CD4-positive, alpha-beta T cell treated with Interleukin-12 subunit alpha and Interleukin-12 subunit beta, for 1 hour (primary cell): Measurements from ENCODE around the gene LRP1B.

Experiments used
- DNase-seq: peaks from one replicate; pipeline ENCODE4 v3.0.0-alpha.2; 2020

The LRP1B gene

GRCh38 chr2:140643761-140644187 is 1487.0 kb downstream of the LRP1B start:
- no peak for DNase-seq

DNA sequence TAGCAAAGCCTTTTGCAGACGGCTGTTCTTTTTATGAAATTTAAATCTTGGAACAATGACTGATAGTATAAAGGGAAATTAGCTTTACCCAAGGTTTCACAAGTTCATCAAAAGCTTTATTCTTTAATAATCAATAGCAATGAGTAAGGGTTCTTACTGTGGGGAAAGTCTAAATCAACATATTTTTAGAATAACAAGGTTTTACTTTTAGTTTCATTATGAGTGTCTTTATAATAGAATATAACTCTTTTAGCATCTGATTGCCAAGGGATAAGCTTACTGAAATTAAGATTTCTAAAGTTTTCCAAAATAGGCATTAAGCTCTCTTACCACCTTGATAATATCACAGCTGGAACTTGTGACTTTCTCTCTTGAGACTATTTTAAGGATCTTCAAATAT is 1489.7 kb downstream of the LRP1B start:
- DNase-seq, result no peak

DNA sequence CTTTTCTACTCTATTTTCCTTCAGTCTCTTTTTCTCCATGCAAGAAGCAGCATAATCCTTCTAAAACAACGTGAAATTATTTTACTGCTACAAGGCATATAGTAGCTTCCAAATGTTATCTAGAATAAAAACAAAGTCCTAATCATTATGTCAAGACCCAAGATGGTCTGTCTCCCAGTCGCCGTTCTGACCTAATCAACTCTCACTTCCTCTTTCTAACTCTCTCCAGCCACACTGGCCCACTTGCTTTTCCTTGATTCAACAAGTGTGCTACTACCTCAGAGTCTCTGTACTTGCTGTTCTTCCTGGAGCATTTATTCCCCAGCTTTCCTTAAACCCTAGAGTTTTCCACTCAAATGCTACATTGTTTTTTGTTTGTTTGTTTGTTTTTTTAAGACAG is 1491.2 kb downstream of the LRP1B start:
- DNase-seq, result no peak

GRCh38 chr2:140630557-140630956 is 1500.3 kb downstream of the LRP1B start:
- DNase-seq, result no peak

DNA sequence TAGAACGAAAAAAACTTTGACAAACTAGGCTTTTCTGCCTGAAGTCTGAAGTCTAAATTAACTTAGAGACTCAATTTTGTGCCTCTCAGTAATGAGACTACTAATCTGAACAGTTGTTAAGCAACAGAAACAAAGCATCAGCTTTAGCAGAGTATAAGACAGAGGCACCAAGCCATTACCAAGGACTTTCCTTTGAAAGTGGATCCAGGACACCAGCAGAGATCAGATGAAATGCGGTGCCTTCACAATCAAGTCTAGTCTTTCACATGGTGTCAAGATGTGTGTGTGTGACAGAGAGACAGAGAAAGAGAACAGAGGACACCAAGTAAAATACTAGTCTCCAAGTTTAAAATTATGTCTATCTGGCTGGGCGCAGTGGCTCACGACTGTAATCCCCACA is 1502.9 kb downstream of the LRP1B start:
- DNase-seq, result no peak

DNA sequence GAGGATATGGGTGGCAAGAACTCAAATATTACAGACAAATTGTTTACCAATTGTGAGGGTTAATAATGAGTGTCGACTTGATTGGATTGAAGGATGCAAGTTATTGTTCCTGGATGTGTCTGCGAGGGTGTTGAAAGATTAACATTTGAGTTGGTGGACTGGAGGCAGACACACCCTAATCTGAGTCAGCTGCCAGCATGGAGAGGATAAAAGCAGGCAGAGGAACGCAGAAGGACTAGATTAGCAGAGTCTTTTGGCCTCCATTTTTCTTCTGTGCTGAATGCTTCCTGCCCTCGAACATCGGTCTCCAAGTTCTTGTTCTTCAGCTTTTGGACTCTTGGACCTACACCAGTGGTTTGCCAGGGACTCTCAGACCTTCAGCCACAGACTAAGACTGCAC is 1503.7 kb downstream of the LRP1B start:
- no peak for DNase-seq

GRCh38 chr2:140624200-140624599 is 1506.6 kb downstream of the LRP1B start:
- no peak for DNase-seq

DNA sequence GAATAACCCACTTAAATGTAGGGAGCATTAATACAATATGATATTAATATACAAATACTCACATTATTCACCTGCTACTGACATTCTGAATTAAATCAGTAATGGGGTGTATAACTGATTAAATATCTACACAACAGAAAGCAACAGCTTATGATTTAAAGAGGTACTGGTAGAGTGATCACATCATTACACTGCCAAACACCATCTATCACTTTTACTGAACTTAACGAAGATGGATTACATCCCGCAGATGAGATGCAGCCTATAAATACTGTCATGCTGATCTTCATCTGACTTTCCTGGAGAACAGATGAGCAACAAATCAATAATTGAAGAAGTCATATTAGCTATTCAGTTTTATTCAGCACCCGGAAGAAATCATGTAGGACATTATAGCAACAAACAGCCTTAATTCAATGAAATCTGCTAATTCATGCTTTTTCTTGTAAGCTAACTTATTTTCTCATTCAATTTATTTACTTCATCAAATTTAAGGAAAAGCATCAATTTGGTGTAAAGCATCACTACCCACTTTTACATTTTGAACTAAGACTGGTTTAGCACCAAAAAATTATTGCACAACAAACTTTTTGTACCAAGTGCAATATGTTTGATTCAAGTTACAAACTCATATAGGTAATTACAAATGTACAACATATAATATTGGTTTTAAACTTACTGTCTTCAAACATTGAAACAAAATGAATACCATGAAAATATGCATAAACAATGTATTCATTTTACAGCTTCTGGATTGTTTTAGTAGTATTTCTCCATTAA is 1509.0 kb downstream of the LRP1B start:
- no peak for DNase-seq

- DNase-seq, result no peak
These were observed 1526.0 kb downstream of the LRP1B start for GRCh38 chr2:140604788-140605187.

- DNase-seq, result no peak
These were observed 1526.7 kb downstream of the LRP1B start for GRCh38 chr2:140604096-140604495.

DNA sequence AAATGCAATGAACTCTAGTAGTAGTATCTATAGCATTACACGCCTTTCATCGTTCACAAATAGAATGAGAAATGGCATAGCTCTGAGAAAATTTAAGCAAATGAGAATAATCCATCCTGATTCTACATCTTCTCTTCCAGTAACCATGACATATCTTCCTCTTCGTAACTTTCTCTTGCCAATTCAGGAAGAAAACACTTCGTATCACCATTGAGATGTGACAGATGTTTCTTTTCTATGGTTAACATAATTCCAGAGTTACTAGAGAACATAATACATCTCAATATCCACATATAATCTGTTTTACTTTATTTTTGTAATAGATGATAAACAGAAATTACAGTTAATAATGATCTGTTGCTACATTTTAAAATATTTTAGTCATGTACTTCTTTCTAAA is 1527.4 kb downstream of the LRP1B start:
- DNase-seq, result no peak

GRCh38 chr2:140601801-140602200 is 1529.0 kb downstream of the LRP1B start:
- DNase-seq, result no peak

DNA sequence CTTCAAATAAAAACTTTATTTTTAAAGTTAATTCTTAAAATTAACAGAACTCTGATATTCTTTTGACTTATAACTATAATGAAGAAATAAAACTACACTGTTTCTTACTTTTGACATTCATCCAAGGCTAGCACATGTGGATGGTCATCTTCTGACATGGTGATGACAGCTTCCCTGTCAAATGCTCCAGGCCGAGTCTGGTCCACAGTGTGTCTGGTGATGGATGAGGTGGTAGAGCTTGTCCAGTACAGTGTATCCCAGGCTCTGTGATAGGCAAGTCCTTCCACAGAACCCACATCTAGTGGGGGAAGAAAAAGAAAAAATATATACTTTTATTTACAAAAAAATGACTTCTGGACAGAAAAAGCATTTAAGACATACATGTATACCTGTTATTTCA is 1529.5 kb downstream of the LRP1B start:
- no peak for DNase-seq

GRCh38 chr2:140600116-140600515 is 1530.7 kb downstream of the LRP1B start:
- no peak for DNase-seq

- no peak for DNase-seq
These were observed 1533.0 kb downstream of the LRP1B start for GRCh38 chr2:140597836-140598235.

DNA sequence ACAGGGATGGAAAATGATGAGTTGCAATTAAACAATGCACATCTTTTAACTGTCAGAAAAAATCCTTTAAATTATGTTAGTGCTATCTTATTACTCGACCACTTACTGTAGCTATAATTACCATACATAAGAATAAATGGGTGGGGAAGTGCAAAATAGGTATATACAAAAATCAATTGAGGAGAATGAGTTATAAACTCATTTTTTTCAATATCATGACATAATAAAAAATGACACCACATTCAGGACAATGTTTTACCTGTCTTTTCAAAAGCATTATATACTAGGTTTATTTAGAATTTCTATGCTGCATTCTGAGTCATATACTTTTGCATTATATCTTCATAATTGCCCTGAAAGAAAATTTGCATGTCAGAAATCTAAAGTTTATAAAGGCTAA is 1533.6 kb downstream of the LRP1B start:
- DNase-seq, result no peak

DNA sequence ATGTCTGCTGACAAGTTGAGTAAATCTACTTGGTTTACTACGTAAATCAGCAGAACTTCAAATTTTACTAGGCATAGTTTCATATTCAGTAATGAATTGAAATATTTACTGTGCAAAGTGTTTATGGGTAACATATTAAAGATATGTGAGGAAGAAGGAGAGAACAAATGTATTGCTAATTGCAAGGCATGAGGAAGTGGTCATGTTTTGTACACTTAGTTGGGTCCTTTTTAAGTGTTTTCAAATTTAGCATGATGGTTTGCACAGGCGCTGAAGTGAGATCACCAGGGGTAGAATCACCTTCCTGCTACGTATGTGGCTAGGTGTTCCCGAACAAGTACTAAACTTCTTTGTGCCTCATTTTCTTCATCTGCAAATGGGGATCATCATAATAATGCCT is 1534.4 kb downstream of the LRP1B start:
- no peak for DNase-seq

GRCh38 chr2:140595107-140595506 is 1535.7 kb downstream of the LRP1B start:
- no peak for DNase-seq

DNA sequence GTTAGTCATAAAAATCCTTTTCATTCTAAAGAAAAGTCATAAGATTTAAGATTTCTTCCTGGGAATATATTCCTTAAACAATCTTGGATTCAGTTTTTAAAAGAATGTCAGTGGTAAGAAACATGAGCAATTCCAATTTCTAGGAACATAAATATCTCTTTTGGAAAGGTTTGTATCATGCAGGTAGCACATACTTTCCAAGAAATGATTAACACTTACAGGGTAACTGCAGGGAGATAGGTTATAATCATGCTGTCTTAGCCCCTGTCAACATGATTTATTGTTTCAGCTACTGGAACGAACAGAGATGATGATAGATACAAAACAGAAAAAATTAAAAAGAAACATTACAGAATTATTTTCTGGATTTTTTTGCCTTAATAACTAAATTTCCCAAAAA is 1537.7 kb downstream of the LRP1B start:
- DNase-seq, result no peak

DNA sequence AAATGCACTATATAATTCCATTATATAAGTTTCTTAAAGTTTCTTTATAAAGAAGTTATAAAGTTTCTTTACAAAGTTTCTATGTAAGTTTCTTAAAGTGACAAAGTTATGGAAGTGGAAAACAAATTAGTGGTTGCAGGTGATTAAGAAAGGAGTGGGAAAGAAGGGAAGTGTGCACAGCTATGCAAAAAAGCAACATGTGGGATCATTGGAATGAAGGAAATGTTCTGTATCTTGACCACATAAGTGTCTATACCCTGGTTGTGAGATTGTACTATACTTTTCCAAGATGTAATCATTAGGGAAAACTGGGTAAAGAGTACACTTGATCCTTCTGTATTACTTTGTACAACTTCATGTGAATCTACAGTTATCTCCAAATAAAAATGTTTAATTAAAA is 1541.1 kb downstream of the LRP1B start:
- no peak for DNase-seq

GRCh38 chr2:140589273-140589672 is 1541.5 kb downstream of the LRP1B start:
- DNase-seq, result no peak

- no peak for DNase-seq
These were observed 1544.4 kb downstream of the LRP1B start for GRCh38 chr2:140586379-140586778.

DNA sequence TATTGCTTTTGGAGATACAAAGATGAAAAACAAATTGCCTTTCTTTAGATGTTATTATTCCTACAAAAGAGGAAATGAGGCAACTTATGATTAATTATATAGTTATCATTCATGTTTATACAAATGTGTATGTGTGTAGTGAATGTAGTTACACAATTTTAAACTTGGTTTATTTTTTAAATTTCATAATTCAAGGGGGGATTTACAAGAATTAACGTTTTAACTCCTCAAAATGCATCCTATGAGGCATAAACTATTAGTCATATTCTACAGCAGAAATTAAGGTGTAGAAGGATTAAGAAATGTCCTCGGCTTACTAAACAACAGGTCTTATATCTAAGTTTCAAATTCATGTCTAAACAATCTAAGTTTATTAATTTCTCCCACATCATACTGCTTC is 1545.8 kb downstream of the LRP1B start:
- DNase-seq, result no peak

DNA sequence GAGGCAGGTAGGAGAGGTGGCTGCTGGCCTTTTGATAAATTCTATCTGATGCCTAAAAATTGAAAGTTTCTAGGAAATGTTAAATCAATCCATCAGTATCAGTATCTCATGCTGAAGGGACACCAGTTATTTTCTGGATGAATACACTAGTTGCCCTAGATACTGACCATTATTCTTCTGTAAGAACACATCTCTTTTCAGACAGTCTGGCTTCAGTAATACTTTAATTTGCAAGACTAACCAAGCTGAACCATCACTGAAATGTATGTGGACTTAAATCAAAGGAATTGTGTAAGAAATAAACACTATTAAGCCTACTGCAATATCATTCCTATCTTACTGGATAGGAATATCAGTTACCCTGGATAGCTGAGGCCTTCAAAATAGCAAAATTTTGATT is 1546.3 kb downstream of the LRP1B start:
- DNase-seq, result no peak

GRCh38 chr2:140580532-140581151 is 1550.2 kb downstream of the LRP1B start:
- DNase-seq, result no peak
